Measurements from ENCODE around the gene FBXL14. TPM values are rescaled to one million over a fixed set of nuclear protein-coding genes. Genes with fewer than 3 reads are reported as not detected.

FBXL14 gene
- total RNA-seq, 1 experiment from 2014 or later: 15.3 TPM

DNA sequence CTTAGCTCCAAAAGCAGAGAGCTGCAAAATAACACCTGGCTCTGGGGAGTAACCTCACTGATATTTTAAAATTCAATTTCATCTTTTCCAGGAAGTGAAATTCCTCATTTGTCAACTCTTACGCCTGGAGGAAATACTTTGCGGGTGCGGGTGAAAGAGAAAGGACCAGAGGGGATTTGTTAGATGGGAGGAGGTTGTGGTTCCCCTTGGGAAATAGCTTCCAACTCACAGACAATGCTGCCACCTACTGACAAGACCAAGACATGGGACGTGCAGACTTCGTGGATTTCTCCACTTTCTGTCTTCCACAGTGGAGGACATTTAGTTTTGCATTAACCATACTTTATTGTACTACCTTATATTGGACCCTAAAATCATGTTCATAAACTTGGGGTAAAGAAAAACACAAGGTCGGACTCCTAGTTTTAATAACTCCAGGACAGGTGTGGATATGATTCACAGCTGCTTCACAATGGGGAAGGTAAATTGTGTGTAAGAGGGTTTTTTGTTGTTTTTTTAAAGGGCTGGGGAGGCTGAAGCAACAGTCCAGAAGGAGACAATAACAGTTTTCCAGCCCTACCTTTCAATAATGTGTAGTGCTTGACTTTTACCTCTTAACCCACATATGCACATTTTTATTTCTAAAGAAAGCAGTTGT lies 10.8 kb downstream of the FBXL14 start:
- in situ Hi-C loops (cut with HindIII; ENCODE audit: low pct_unique_long_range_greater_than_20kb, low sequenced_read_pairs): no loop called here
- DNase-seq (ENCODE audit: low read depth, low spot score): peak; percentile 84

DNA sequence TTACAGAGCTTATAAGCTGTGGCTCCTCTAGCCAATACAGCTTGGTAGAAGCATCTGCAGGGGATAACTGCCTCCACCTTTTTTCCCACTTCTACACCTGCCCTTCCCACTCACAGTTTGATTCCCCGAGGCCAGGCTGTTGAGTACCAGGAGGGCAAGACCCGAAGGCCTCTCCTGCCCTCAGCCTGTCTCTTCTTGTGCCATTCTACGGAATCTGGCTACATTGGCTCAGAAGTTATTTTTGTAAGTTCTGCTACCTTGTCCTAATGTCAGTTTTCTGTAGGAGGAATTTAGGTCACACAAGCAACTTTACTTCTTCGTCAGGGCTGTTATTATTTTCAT lies 11.7 kb downstream of the FBXL14 start:
- in situ Hi-C loops (cut with HindIII; ENCODE audit: low pct_unique_long_range_greater_than_20kb, low sequenced_read_pairs): no loop called here
- no peak for DNase-seq (ENCODE audit: low read depth, low spot score)

DNA sequence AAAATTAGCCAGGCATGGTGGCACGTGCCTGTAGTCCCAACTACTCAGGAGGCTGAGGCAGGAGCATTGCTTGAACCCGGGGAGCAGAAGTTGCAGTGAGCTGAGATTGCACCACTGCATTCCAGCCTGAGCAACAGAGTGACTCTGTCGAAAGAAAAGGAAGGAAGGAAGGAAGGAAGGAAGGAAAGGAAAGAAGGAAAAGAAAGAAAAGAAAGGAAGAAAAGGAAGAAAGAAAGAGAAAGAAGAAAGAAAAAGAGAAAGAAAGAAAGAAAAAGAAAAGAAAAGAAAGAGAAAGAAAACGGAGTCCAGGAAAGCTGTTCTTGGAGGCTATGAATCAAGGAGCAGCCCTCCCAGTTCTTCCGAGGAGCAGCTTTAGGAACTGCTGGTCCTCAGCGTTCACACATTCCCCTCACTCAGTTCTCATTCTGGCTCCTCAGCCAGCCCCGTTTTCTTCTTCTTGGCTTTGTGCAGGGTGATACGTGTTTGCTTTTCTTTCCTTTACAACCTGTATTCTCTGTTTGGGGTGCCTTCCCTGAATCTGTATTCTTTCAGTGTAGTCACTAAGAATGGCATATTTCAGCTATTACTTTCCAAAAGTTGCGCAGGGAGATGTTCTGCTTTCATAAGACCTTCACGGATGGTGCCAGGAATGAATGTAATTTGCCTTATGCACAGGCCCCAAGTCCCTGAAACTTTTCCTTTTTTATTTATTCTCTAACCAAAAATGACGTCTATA lies 12.2 kb downstream of the FBXL14 start:
- in situ Hi-C loops (cut with HindIII; ENCODE audit: low pct_unique_long_range_greater_than_20kb, low sequenced_read_pairs): no loop called here

DNA sequence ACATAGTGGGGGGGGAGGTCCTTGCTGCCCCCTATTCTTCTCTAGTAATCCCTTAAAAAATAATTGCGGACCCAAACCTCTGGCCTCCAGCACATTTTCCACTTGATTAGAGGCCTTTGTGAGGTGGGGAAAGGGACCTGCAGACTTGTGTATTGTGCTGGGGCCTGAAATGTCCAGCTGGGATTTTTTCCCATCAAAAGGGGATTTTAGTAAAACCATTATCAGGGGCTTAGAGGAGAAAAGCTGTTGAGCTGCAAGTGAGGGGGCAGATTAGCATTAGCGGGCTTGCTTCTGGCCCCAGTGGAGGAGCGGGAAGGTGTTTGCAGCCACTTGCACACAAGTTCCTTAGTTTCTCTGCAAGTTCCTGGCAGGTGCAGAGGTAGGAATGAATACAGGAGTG lies 13.9 kb downstream of the FBXL14 start:
- in situ Hi-C loops (cut with HindIII; ENCODE audit: low pct_unique_long_range_greater_than_20kb, low sequenced_read_pairs): no loop called here
- DNase-seq (ENCODE audit: low read depth, low spot score): no peak

More for the DNA sequence above, 12.2 kb downstream of the FBXL14 start:
- no peak for DNase-seq (ENCODE audit: low read depth, low spot score)

GRCh38 chr12:1579651-1580435 lies 14.5 kb downstream of the FBXL14 start:
- in situ Hi-C loops (cut with HindIII; ENCODE audit: low pct_unique_long_range_greater_than_20kb, low sequenced_read_pairs): no loop called here
- DNase-seq (ENCODE audit: low read depth, low spot score): no peak

GRCh38 chr12:1576410-1577241 lies 17.8 kb downstream of the FBXL14 start:
- in situ Hi-C loops (cut with HindIII; ENCODE audit: low pct_unique_long_range_greater_than_20kb, low sequenced_read_pairs): no loop called here
- no peak for DNase-seq (ENCODE audit: low read depth, low spot score)

DNA sequence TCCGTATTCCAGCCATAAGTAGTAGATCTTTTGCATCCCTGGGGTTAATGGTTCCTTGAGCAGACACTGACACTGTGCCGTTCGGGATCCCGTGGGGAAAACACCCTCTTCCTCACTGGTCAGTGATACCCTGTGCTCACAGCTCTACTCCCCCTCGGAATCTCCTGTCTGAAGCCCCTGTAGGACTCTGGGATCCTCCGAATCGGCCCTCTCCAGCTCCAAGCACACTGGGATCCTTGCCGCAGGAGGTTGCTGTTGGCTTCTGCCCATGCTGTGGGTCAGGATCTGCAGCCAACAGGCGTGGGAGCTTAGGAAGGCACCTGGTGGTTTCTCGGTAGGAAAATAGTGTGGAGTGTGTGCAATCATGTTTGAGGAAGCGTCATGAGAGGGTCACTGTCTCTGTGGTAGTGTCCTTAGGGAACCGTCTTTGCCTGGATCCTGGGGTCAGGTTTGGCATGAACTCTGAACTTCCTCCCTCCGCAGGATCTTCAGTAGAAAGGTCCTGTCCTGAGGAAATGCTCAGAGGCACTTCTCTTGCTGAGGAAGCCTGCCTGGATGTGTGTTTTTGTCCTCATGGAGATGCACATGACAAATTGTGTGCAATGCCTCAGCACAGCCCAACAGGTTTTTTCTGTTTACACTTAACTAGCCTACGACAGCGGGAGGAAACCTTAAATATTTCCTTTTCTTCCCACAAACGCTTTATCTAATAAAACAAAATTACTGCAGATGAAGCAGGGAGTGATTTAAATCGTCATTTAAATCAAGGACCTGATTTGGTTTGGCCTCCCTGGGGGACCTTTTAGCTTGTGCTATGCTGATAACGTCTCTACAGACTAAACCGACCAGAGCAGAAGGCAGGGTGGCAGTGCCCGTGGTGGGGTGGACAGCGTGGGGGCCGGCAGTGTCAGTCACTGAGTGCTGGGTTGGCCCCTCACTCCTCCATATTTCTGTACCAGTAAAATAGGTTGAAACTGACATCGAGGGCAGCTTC lies 18.7 kb downstream of the FBXL14 start:
- in situ Hi-C loops (cut with HindIII; ENCODE audit: low pct_unique_long_range_greater_than_20kb, low sequenced_read_pairs): no loop called here
- no peak for DNase-seq (ENCODE audit: low read depth, low spot score)

- DNase-seq (ENCODE audit: low read depth, low spot score): no peak
- in situ Hi-C loops (cut with HindIII; ENCODE audit: low pct_unique_long_range_greater_than_20kb, low sequenced_read_pairs): loop anchor here (25.0 kb wide), 1 partner anchor 463 kb away; no protein-coding TSS in a partner anchor
These were observed 19.5 kb downstream of the FBXL14 start for GRCh38 chr12:1574865-1575259.

DNA sequence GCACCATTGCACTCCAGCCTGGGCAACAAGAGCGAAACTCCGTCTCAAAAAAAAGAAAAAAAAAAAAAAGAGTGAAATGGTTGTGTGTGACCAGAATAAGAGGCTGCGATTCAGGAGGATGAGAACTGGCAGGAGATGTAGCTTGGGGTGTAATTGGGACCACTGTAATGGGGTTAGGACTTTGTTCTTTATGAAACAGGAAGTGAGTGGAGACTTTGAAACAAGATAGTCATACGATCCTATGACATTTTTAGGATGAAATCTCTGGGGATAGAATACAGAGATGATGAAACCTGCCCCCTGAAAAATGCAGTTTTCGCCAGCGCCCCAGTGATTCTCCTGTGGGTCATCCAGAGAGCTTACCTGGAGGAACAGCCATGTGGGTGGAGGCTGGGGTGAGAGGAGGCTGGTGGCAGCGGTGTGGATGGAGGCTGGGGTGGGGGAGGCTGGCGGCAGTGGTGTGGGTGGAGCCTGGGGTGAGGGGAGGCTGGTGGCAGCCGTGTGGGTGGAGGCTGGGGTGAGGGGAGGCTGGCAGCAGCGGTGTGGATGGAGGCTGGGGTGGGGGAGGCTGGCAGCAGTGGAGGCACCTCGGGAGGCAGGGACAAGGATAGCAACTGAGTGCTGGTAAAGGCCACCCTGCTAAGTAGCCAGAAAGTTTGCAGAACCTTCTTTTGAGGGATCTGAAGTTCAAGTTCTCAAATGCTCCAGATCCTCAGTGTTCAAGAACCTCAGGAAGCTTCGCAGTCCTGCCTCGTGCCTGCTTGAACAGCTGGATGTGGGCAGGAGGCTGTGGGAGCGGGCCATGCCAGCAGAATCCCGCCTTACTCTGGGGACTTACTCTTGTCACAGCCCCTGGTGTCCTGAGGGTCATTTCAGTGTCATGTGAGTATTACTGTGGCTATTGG lies 20.2 kb downstream of the FBXL14 start:
- in situ Hi-C loops (cut with HindIII; ENCODE audit: low pct_unique_long_range_greater_than_20kb, low sequenced_read_pairs): loop anchor here (25.0 kb wide), 1 partner anchor 462 kb away; no protein-coding TSS in a partner anchor
- no peak for DNase-seq (ENCODE audit: low read depth, low spot score)

DNA sequence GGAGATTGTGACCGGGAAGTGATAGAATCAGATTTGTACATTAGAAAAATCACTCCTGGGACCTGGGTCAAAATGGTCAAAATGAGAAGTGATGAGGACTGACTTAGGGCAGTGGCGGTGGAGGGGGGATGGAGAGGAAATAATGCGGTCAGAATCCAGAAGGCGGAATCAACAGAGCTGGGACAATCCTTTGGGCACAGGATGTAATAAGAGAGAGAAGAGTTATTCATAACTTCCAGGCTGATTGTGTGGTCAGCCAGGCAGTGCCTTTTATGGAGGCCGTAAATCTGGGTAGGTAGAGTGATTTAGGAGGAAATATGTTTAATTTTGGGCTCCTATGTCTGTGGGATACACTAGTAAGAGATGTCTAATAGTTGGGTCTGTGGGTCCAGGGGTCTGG lies 21.6 kb downstream of the FBXL14 start:
- in situ Hi-C loops (cut with HindIII; ENCODE audit: low pct_unique_long_range_greater_than_20kb, low sequenced_read_pairs): loop anchor here (25.0 kb wide), 1 partner anchor 460 kb away; no protein-coding TSS in a partner anchor
- DNase-seq (ENCODE audit: low read depth, low spot score): no peak

DNA sequence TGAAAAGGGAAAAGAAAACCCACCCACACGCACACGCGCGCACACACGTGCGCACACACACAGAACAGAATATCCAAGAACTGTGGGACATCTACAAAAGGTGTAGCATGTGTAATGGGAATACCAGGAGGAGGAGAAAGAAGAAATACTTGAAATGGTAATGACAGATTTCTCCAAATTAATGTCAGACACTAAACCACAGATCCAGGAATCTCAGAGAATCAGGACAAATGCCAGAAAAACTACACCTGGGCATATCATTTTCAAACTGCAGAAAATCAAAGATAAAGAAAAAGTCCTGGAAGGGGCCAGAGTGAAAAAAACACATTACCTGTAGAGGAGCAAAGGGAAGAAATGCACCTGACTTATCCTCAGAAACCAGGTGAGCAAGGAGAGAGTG lies 26.5 kb downstream of the FBXL14 start:
- in situ Hi-C loops (cut with HindIII; ENCODE audit: low pct_unique_long_range_greater_than_20kb, low sequenced_read_pairs): loop anchor here (25.0 kb wide), 1 partner anchor 456 kb away; no protein-coding TSS in a partner anchor
- no peak for DNase-seq (ENCODE audit: low read depth, low spot score)

- in situ Hi-C loops (cut with HindIII; ENCODE audit: low pct_unique_long_range_greater_than_20kb, low sequenced_read_pairs): loop anchor here (25.0 kb wide), 1 partner anchor 454 kb away; no protein-coding TSS in a partner anchor
- DNase-seq (ENCODE audit: low read depth, low spot score): no peak
These were observed 27.8 kb downstream of the FBXL14 start for GRCh38 chr12:1566449-1567135.

DNA sequence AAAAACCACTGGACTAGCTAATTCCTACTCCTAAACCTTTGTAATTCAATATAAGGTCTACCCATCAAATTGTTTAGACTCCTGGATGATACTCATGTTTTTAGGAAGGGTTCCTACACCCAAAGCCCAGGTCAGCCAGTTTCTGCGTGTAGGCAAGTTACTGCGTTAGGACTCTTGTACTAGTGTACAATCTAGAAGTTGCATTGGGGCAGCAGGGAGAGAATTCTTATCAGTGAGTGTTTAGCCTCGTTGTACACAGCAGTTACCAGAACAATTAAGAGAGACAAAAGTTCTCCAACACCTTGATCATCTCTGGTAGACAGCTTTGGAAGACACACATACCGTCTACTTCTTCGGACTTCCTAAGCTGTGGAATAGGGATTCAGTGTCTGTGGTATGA lies 29.2 kb downstream of the FBXL14 start:
- no peak for DNase-seq (ENCODE audit: low read depth, low spot score)
- in situ Hi-C loops (cut with HindIII; ENCODE audit: low pct_unique_long_range_greater_than_20kb, low sequenced_read_pairs): loop anchor here (25.0 kb wide), 1 partner anchor 453 kb away; no protein-coding TSS in a partner anchor

DNA sequence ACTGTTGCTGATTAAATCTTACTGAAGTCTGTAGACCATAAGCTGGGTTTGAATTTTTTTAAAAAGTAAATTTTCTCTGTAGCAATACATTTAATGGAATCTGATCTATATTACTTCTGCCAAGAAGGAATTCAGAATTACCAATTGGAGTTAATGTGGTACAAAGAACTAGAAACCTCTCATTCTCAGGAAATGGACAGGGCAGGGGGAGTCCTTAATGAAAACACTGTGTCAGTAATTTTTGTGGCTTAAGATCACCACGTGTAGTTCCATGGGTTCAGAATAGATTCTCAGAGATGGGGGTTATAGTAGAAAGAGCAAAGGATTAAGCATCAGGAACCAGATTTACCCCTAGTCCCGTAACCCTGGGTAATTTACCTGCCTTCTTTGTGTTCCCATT lies 30.3 kb downstream of the FBXL14 start:
- DNase-seq (ENCODE audit: low read depth, low spot score): no peak
- in situ Hi-C loops (cut with HindIII; ENCODE audit: low pct_unique_long_range_greater_than_20kb, low sequenced_read_pairs): loop anchor here (25.0 kb wide), 1 partner anchor 452 kb away; no protein-coding TSS in a partner anchor

Measured in SK-MEL-5 (cell line).